GM12891 (cell line): Measurements from ENCODE around the gene KCTD16.

Source experiments
- DNase-seq: peaks from one replicate; pipeline ENCODE4 v3.0.0; 2011; ENCODE audit warnings: low spot score; ENCODE audit not compliant: insufficient read length
- FAIRE-seq: peaks from 2 replicates; lab custom pipeline; 2011; peaks lifted over from hg19 to GRCh38; lab: Jason Lieb, UNC
- PAX5 ChIP-seq: IDR thresholded peaks from 2 replicates; pipeline ENCODE4 v1.6.1; 2011; ENCODE audit warnings: low read length, moderate library complexity, mild to moderate bottlenecking; ENCODE audit not compliant: insufficient read depth, severe bottlenecking
- POLR2A ChIP-seq: IDR thresholded peaks from 2 replicates; pipeline ENCODE4 v1.6.1; 2011; ENCODE audit warnings: low read depth, low read length, control low read depth
- POLR2AphosphoS5 ChIP-seq: IDR thresholded peaks from 2 replicates; pipeline ENCODE4 v1.6.1; 2011; ENCODE audit warnings: low read depth, low read length, control low read depth
- POU2F2 ChIP-seq: IDR thresholded peaks from 2 replicates; pipeline ENCODE4 v1.6.1; 2011; ENCODE audit warnings: low read depth, mild to moderate bottlenecking, control low read depth, low read length, moderate library complexity
- SPI1 ChIP-seq: IDR thresholded peaks from 2 replicates; pipeline ENCODE4 v1.6.1; 2011; ENCODE audit warnings: low read depth, low read length, control low read depth
- TAF1 ChIP-seq: IDR thresholded peaks from 2 replicates; pipeline ENCODE4 v1.6.1; 2011; ENCODE audit warnings: low read depth, low read length, control low read depth

KCTD16 gene

DNA sequence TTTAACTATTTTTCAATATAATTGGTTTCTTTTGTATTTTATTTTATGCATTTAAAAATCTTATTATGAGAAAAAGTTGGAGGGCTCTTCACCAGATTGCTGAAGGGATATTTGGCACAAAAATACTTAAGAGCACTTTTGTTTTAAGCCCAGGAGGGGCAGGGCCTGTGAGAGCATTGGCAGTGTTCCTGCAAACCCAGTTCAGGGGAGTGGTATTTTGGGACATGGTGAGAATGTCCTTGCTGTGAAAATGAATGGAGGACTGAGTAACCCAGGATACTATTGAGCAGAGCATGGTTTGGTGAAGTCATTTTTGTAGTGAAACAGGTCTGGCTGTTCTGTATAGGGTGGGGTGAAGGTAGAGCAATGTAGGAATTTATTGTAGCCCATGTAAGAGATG, 121.4 kb downstream of the KCTD16 start:
- DNase-seq (no peak), FAIRE-seq (no peak)
- no peak for TF ChIP-seq SPI1
- TF ChIP-seq POLR2A: no peak
- TF ChIP-seq TAF1: no peak
- no peak for TF ChIP-seq POU2F2
- no peak for TF ChIP-seq POLR2AphosphoS5
- TF ChIP-seq PAX5: no peak

DNA sequence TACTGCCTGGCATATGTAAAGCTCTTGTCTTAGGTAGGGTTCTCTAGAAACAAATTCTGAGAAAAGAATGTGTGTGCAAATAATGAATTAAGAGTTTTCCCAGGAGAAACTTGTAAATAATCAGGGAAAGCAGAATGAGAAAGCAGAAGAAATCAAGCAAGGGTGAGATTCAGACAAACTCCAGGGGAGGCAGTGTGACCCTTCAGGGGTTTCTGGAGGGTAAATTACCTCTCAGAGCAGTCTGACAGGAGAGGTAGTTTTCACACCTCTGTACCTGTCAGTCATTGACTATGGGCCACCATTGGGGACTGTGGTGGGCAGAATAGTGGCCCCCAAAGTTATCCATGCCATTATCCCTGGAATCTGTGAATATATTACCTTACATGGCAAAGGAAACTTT, 124.6 kb downstream of the KCTD16 start:
- no peak for TF ChIP-seq TAF1
- TF ChIP-seq PAX5: no peak
- no peak for TF ChIP-seq POLR2A
- TF ChIP-seq POU2F2: no peak
- no peak for DNase-seq
- FAIRE-seq: no peak

GRCh38 chr5:144297081-144297480, 126.4 kb downstream of the KCTD16 start:
- TF ChIP-seq POLR2A: no peak
- TF ChIP-seq TAF1: no peak
- TF ChIP-seq SPI1: no peak
- TF ChIP-seq POU2F2: no peak
- no peak for TF ChIP-seq POLR2AphosphoS5
- no peak for TF ChIP-seq PAX5
- DNase-seq (no peak), FAIRE-seq (no peak)

DNA sequence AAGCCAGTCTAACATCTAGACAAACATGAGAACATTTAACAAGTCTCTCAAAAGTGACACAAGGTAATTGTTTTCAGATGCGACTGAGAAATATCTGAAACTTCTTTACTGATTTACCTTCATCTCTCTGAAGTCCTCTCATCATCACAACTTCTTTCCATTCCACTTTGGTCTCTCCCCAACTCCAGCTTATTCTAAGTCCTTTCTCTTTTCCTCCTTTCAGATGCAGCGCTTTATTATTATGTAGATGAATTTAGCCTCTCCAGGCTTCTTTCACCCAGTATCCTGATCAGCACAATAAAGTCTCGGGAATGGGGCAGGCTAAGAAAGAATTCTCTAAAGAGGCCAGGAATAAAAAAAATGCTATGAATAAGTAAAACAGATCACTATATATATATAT, 128.0 kb downstream of the KCTD16 start:
- FAIRE-seq (no peak), DNase-seq (no peak)
- no peak for TF ChIP-seq POLR2AphosphoS5
- TF ChIP-seq POU2F2: no peak

DNA sequence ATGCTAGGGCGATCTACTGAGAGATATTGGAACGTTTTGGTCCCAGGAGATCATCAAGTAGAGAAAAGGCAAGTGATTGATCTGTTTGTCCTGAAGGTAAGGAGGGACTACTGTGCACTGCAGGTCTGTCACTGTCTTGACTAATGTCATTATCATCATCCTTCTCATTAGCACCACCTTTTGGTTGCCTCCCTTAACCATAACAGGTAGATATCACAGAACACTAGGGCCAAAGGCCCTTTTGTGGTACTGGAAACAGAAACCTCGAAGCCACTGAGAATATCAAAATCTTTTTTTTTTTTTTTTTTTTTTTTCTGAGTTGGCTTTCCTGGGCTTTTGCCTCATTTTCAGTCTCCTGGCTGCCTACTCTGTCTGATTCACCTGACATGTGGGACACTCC, 134.0 kb downstream of the KCTD16 start:
- FAIRE-seq (no peak), DNase-seq (no peak)
- no peak for TF ChIP-seq POU2F2
- no peak for TF ChIP-seq SPI1
- TF ChIP-seq TAF1: no peak
- TF ChIP-seq POLR2A: no peak
- no peak for TF ChIP-seq PAX5
- TF ChIP-seq POLR2AphosphoS5: no peak

DNA sequence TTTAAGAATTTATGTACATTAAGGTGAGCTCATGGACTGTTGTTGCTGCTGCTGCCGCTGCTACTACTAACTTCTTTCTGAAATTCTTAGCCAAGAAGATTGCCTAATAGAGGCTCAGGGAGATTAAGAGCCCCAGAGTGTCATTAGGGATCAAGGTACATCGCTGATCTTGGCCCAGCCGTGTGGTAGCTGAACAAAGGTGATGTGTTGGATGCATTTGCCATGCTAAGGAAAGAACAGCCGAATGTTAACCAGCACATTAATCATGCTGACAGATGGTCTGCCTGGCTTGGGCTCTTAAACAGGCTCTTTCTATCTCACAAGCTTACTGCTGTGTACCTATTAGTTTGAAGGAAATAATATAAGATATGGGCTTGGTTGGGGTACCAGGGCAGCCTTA, 137.1 kb downstream of the KCTD16 start:
- no peak for TF ChIP-seq POLR2A
- no peak for TF ChIP-seq POLR2AphosphoS5
- TF ChIP-seq TAF1: no peak
- no peak for TF ChIP-seq POU2F2
- no peak for TF ChIP-seq PAX5
- TF ChIP-seq SPI1: no peak
- no peak for DNase-seq
- no peak for FAIRE-seq

- TF ChIP-seq TAF1 (no peak), POLR2AphosphoS5 (no peak), SPI1 (no peak), PAX5 (no peak), POU2F2 (no peak), POLR2A (no peak)
- FAIRE-seq: no peak
- no peak for DNase-seq
Observed at GRCh38 chr5:144308174-144308573, 137.5 kb downstream of the KCTD16 start.

- DNase-seq (no peak), FAIRE-seq (no peak)
- TF ChIP-seq POLR2AphosphoS5 (no peak), POLR2A (no peak), PAX5 (no peak), SPI1 (no peak), POU2F2 (no peak), TAF1 (no peak)
Observed at GRCh38 chr5:144308906-144309670, 138.4 kb downstream of the KCTD16 start.

- FAIRE-seq: no peak
- no peak for DNase-seq
- no peak for TF ChIP-seq POLR2AphosphoS5
- TF ChIP-seq POLR2A: no peak
- no peak for TF ChIP-seq POU2F2
- TF ChIP-seq PAX5: no peak
- no peak for TF ChIP-seq TAF1
- TF ChIP-seq SPI1: no peak
Observed at GRCh38 chr5:144310621-144311020, 139.9 kb downstream of the KCTD16 start.

DNA sequence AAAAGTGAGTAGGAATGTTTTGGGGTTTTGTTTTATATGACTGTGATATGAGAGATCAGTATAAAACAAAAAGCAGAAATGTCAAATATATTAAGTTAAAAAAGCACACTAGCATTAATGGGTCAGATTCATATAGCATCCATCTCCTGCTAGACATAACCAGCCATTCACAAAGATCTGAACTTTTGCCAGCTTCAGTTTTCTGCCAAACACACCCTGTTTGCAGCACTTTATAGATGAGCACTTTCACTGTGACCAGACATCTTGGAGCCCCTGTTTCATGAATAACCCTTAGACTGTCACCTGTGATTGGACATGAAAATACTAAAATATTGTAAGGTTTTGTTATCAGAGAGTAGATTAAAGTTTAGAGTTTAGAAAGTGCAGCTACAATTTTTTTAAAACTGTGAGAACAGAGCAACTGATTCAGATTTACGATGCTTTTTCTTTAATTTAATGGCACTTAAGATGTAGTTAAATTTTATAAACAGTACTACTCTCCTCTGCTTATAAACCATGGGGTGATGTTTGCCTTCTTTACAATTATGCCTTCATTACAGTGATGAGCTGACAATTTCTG, 142.6 kb downstream of the KCTD16 start:
- TF ChIP-seq PAX5: no peak
- no peak for TF ChIP-seq TAF1
- no peak for TF ChIP-seq POU2F2
- no peak for TF ChIP-seq SPI1
- TF ChIP-seq POLR2AphosphoS5: no peak
- no peak for TF ChIP-seq POLR2A
- FAIRE-seq (no peak), DNase-seq (no peak)
